Suprapubic skin (tissue), 4 donors: ENCODE data around the gene TRIM22. TPM values are rescaled to one million over a fixed set of nuclear protein-coding genes. Genes with fewer than 3 reads are reported as not detected.
"Not testable (repeated sequence)": the region's sequence is repeated elsewhere in the genome, so short reads cannot be mapped to it uniquely, and the experiment has no call there.

ENCODE experiments used
- DNase-seq, 2 donors: peaks; one replicate each; pipeline ENCODE4 v3.0.0-alpha.2; 2019; ENCODE audit warnings: low spot score in 2 of 2
- H3K27ac ChIP-seq: fragments of 200-600 bp; sonication (generic); one replicate; pipeline ENCODE4 v1.5.1; 2019
- H3K27me3 ChIP-seq: fragments of 200-600 bp; sonication (generic); one replicate; pipeline ENCODE4 v1.5.1; 2019
- H3K36me3 ChIP-seq: fragments of 200-600 bp; sonication (generic); one replicate; pipeline ENCODE4 v1.5.1; 2019
- H3K4me1 ChIP-seq: fragments of 200-600 bp; sonication (generic); one replicate; pipeline ENCODE4 v1.5.1; 2019
- H3K4me3 ChIP-seq: fragments of 200-600 bp; sonication (generic); one replicate; pipeline ENCODE4 v1.5.1; 2019; ENCODE audit warnings: mild to moderate bottlenecking
- H3K9me3 ChIP-seq: fragments of 200-600 bp; sonication (generic); one replicate; pipeline ENCODE4 v1.5.1; 2019
- CTCF ChIP-seq, 2 donors: fragments of 200-600 bp in 1 of 2; fragments of 450-650 bp in 1 of 2; sonication (generic) in 1 of 2; IDR thresholded peaks; one replicate each; pipeline ENCODE4 v1.5.1; 2016 to 2019; ENCODE audit warnings: antibody characterized with exemption in 2 of 2, mild to moderate bottlenecking in 1 of 2, moderate library complexity in 1 of 2
- EP300 ChIP-seq: sonication (generic); formaldehyde crosslinking; IDR thresholded peaks from one replicate; pipeline ENCODE4 v1.6.1; 2017; ENCODE audit warnings: antibody characterized with exemption
- POLR2A ChIP-seq, 2 donors: fragments of 450-650 bp; IDR thresholded peaks; one replicate each; pipeline ENCODE4 v1.6.1; 2017; ENCODE audit warnings: antibody characterized with exemption in 2 of 2, mild to moderate bottlenecking in 2 of 2, moderate library complexity in 2 of 2
- POLR2AphosphoS5 ChIP-seq, 3 donors: sonication (generic); formaldehyde crosslinking; IDR thresholded peaks; one replicate each; pipeline ENCODE4 v1.6.1; 2017; ENCODE audit warnings: antibody characterized with exemption in 3 of 3
- WGBS: methylation state at CpG from one replicate; pipeline ENCODE4 v1.1.5; 2018; 5-methylcytosine and 5-hydroxymethylcytosine counted together
- total RNA-seq, 4 donors: library from RNA; depleted of rRNA; stranded (reverse); fragments of >200 nt; gene quantifications; one replicate each; pipeline ENCODE4 v1.1.0, GENCODE V29; 2016

TRIM22 gene
- total RNA-seq, 4 donors from 2014 or later = 8.5 to 20.3 (median 13.6) TPM

GRCh38 chr11:5684646-5685362 is 4.8 kb upstream of the TRIM22 start, which contains the start of gene TRIM5:
TRIM5 (minus strand) TSS chr11:5685074; CDS start chr11:5680177, 4,897 bp downstream.
- TF ChIP-seq POLR2A (IDR thresholded peaks at IDR 0.05) = no peak
- peak; percentile 37 to 52 for TF ChIP-seq CTCF (IDR thresholded peaks at IDR 0.05)
- under 1% methylated on average over 13 of the region's 13 CpGs for whole genome bisulfite sequencing
- H3K4me1 ChIP-seq = peaks cover 30% of the 10 kb centered on the region

GRCh38 chr11:5686426-5686825 is 3.2 kb upstream of the TRIM22 start:
- TF ChIP-seq POLR2AphosphoS5 (IDR thresholded peaks at IDR 0.05) (no peak), POLR2A (IDR thresholded peaks at IDR 0.05) (no peak), CTCF (IDR thresholded peaks at IDR 0.05) (no peak), EP300 (no peak)
- Histone ChIP-seq H3K9me3 (no peaks in the 10 kb centered on the region), H3K36me3 (no peaks in the 10 kb centered on the region), H3K27me3 (no peaks in the 10 kb centered on the region), H3K4me3 (no peak overlapping the region), H3K4me1 (peaks cover 40% of the 10 kb centered on the region), H3K27ac (no peak overlapping the region)
- 96% methylated on average over 4 of the region's 4 CpGs for WGBS
- no peak for DNase-seq

More at GRCh38 chr11:5684646-5685362, 4.8 kb upstream of the TRIM22 start, which contains the start of gene TRIM5:
- Histone ChIP-seq H3K9me3 (no peaks in the 10 kb centered on the region), H3K27me3 (no peaks in the 10 kb centered on the region), H3K36me3 (peaks cover 2% of the 10 kb centered on the region), H3K27ac (peak within 1 kb of the TSS; percentile 90), H3K4me3 (peak within 1 kb of the TSS; percentile 53)
- peak; percentile 89 to 93 for DNase-seq

GRCh38 chr11:5688482-5688881 is 1.1 kb upstream of the TRIM22 start:
- H3K4me1 ChIP-seq = peaks cover 49% of the 10 kb centered on the region
- H3K27me3 ChIP-seq = no peaks in the 10 kb centered on the region
- DNase-seq = no peak
- no peaks in the 10 kb centered on the region for H3K9me3 ChIP-seq
- 94% methylated on average over 1 of the region's 1 CpG for WGBS
- H3K4me3 ChIP-seq = no peak overlapping the region
- TF ChIP-seq POLR2AphosphoS5 (IDR thresholded peaks at IDR 0.05) (no peak), CTCF (IDR thresholded peaks at IDR 0.05) (no peak), EP300 (no peak), POLR2A (IDR thresholded peaks at IDR 0.05) (no peak)
- peak overlapping the region; percentile 87 for H3K27ac ChIP-seq
- H3K36me3 ChIP-seq = no peaks in the 10 kb centered on the region

- Histone ChIP-seq H3K4me1 (peaks cover 39% of the 10 kb centered on the region), H3K4me3 (peak overlapping the region; percentile 49), H3K27ac (peak overlapping the region; percentile 87), H3K27me3 (no peaks in the 10 kb centered on the region), H3K9me3 (no peaks in the 10 kb centered on the region), H3K36me3 (no peaks in the 10 kb centered on the region)
- 2% methylated on average over 5 of the region's 5 CpGs for WGBS
- DNase-seq = no peak
- TF ChIP-seq EP300 = no peak
- TF ChIP-seq POLR2AphosphoS5 (IDR thresholded peaks at IDR 0.05) = no peak
- no peak for TF ChIP-seq POLR2A (IDR thresholded peaks at IDR 0.05)
- no peak for TF ChIP-seq CTCF (IDR thresholded peaks at IDR 0.05)
Observed at GRCh38 chr11:5690216-5690615, 626 bp downstream of the TRIM22 start.

GRCh38 chr11:5690736-5691135 is 1.1 kb downstream of the TRIM22 start:
- peaks cover 36% of the 10 kb centered on the region for H3K4me1 ChIP-seq
- H3K27me3 ChIP-seq = no peaks in the 10 kb centered on the region
- no peaks in the 10 kb centered on the region for H3K36me3 ChIP-seq
- no peak for DNase-seq
- peak overlapping the region; percentile 49 for H3K4me3 ChIP-seq
- H3K9me3 ChIP-seq = no peaks in the 10 kb centered on the region
- WGBS = 15% methylated on average over 5 of the region's 5 CpGs
- TF ChIP-seq CTCF (IDR thresholded peaks at IDR 0.05) (no peak), EP300 (no peak), POLR2A (IDR thresholded peaks at IDR 0.05) (no peak), POLR2AphosphoS5 (IDR thresholded peaks at IDR 0.05) (no peak)
- H3K27ac ChIP-seq = peak overlapping the region; percentile 87

GRCh38 chr11:5691238-5691963 is 1.8 kb downstream of the TRIM22 start:
- H3K27me3 ChIP-seq, DNase-seq, H3K36me3 ChIP-seq, H3K9me3 ChIP-seq: not testable (repeated sequence)
- peak overlapping the region; percentile 87 for H3K27ac ChIP-seq
- H3K4me3 ChIP-seq = peak overlapping the region; percentile 49
- 69% methylated on average over 12 of the region's 12 CpGs for WGBS
- peaks cover 36% of the 10 kb centered on the region for H3K4me1 ChIP-seq
